H1 (cell line): Measurements from ENCODE around the gene SUCLG2. TPM values are rescaled to one million over a fixed set of nuclear protein-coding genes. Genes with fewer than 3 reads are reported as not detected.

Source experiments
- CTCF ChIA-PET: fragments of 300-600 bp; sonication (Branson Sonifier 250); formaldehyde crosslinking; loops from one replicate; lab custom pipeline; 2021; ENCODE audit not compliant: partially characterized antibody; lab: Charles Lee
- POLR2A ChIA-PET: fragments of 300-600 bp; sonication (Branson Sonifier 250); formaldehyde crosslinking; loops from one replicate; lab custom pipeline; 2021; ENCODE audit warnings: inconsistent platforms; ENCODE audit not compliant: partially characterized antibody; lab: Charles Lee
- DNase-seq, 2 experiments: peaks; one replicate each; pipeline versions ENCODE4 v3.0.0 to v3.0.0-alpha.2; 2010 to 2022; ENCODE audit warnings: low spot score in 2 of 2, low read depth in 1 of 2, mixed read lengths in 1 of 2
- FAIRE-seq: peaks from 2 replicates; lab custom pipeline; 2011; peaks lifted over from hg19 to GRCh38; lab: Jason Lieb, UNC
- H2AFZ ChIP-seq: 2 replicates; pipeline ENCODE4 v1.8.1; 2012; ENCODE audit warnings: low read length, inconsistent platforms
- H2AK5ac ChIP-seq: 2 replicates; pipeline ENCODE4 v1.6.1; 2013; ENCODE audit warnings: low read depth, low read length
- H2BK120ac ChIP-seq: replicated peaks from 2 replicates; pipeline ENCODE3; 2013; ENCODE audit warnings: low read depth, low read length, inconsistent platforms
- H2BK12ac ChIP-seq: 2 replicates; pipeline ENCODE4 v1.6.1; 2013; ENCODE audit warnings: low read depth, low read length
- H2BK15ac ChIP-seq: 2 replicates; pipeline ENCODE4 v1.6.1; 2013; ENCODE audit warnings: low read length
- H2BK20ac ChIP-seq: 2 replicates; pipeline ENCODE4 v1.6.1; 2013; ENCODE audit warnings: low read length
- H2BK5ac ChIP-seq: 2 replicates; pipeline ENCODE4 v1.6.1; 2013; ENCODE audit warnings: low read depth, low read length
- H3K14ac ChIP-seq: 2 replicates; pipeline ENCODE4 v1.6.1; 2013; ENCODE audit warnings: inconsistent platforms; ENCODE audit not compliant: insufficient read length
- H3K18ac ChIP-seq: 2 replicates; pipeline ENCODE4 v1.6.1; 2013; ENCODE audit warnings: low read length; ENCODE audit errors: extremely low read depth
- H3K23ac ChIP-seq: 2 replicates; pipeline ENCODE4 v1.6.1; 2013; ENCODE audit warnings: inconsistent platforms; ENCODE audit not compliant: insufficient read length
- H3K23me2 ChIP-seq: 2 replicates; pipeline ENCODE4 v1.6.1; 2013; ENCODE audit warnings: low read depth, low read length
- H3K27ac ChIP-seq: 2 replicates; pipeline ENCODE4 v1.6.1; 2011; ENCODE audit warnings: low read depth, low read length, inconsistent platforms
- H3K27me3 ChIP-seq, 4 experiments: replicated peaks in 1 of 4; 1 replicate in 1 of 4; 2 replicates in 3 of 4; pipeline versions ENCODE4 v1.6.1 to v1.8.1; 2011 to 2013; ENCODE audit warnings: low read length in 3 of 4, mild to moderate bottlenecking in 3 of 4, inconsistent platforms in 2 of 4, mixed read lengths in 2 of 4, moderate library complexity in 1 of 4; ENCODE audit not compliant: control insufficient read depth in 3 of 4, insufficient read depth in 3 of 4; ENCODE audit errors: extremely low read depth in 1 of 4
- H3K36me3 ChIP-seq, 4 experiments: 2 replicates each; pipeline versions ENCODE4 v1.6.1 to v1.8.1; 2011 to 2013; ENCODE audit warnings: mild to moderate bottlenecking in 4 of 4, low read length in 3 of 4, moderate library complexity in 2 of 4, control low read depth in 1 of 4, inconsistent platforms in 1 of 4; ENCODE audit not compliant: insufficient read depth in 4 of 4, control insufficient read depth in 2 of 4
- H3K4ac ChIP-seq: replicated peaks from 2 replicates; pipeline ENCODE3; 2013; ENCODE audit warnings: low read length, low read depth, mixed read lengths, inconsistent platforms; ENCODE audit not compliant: insufficient read length
- H3K4me1 ChIP-seq, 4 experiments: replicated peaks in 1 of 4; 1 replicate in 1 of 4; 2 replicates in 3 of 4; pipeline versions ENCODE4 v1.6.1 to v1.8.1; 2011 to 2013; ENCODE audit warnings: low read length in 3 of 4, inconsistent platforms in 2 of 4, mixed read lengths in 1 of 4; ENCODE audit not compliant: insufficient read depth in 4 of 4, control insufficient read depth in 3 of 4
- H3K4me2 ChIP-seq, 2 experiments: 2 replicates each; pipeline versions ENCODE4 v1.6.1 to v1.8.1; 2011 to 2013; ENCODE audit warnings: low read depth in 2 of 2, low read length in 2 of 2, control low read depth in 1 of 2, inconsistent platforms in 1 of 2, mild to moderate bottlenecking in 1 of 2; ENCODE audit not compliant: insufficient read depth in 1 of 2
- H3K4me3 ChIP-seq, 4 experiments: fragments of 200-600, 300-600 bp in 1 of 4; sonication (generic), shearing (Covaris generic), sonication (Bioruptor Twin) in 1 of 4; 2 replicates each; pipeline versions ENCODE4 v1.5.1 to v1.8.1; 2011 to 2016; ENCODE audit warnings: low read length in 4 of 4, low read depth in 3 of 4, control low read depth in 2 of 4, inconsistent platforms in 2 of 4, mild to moderate bottlenecking in 2 of 4, mixed read lengths in 1 of 4, moderate library complexity in 1 of 4; ENCODE audit not compliant: insufficient read depth in 2 of 4; ENCODE audit errors: extremely low read depth in 1 of 4
- H3K56ac ChIP-seq: replicated peaks from 2 replicates; pipeline ENCODE3; 2013; ENCODE audit warnings: low read depth, mild to moderate bottlenecking, mixed read lengths, low read length, inconsistent platforms; ENCODE audit not compliant: insufficient read length
- H3K79me1 ChIP-seq: 2 replicates; pipeline ENCODE4 v1.6.1; 2013; ENCODE audit warnings: low read depth, low read length, control low read depth
- H3K79me2 ChIP-seq, 2 experiments: 2 replicates each; pipeline versions ENCODE4 v1.6.1 to v1.8.1; 2012 to 2013; ENCODE audit warnings: low read length in 2 of 2, mild to moderate bottlenecking in 2 of 2, inconsistent platforms in 1 of 2; ENCODE audit not compliant: insufficient read depth in 2 of 2, control insufficient read depth in 1 of 2
- H3K9ac ChIP-seq, 4 experiments: replicated peaks in 1 of 4; 1 replicate in 1 of 4; 2 replicates in 3 of 4; pipeline versions ENCODE4 v1.6.1 to v1.8.1; 2011 to 2013; ENCODE audit warnings: low read depth in 3 of 4, low read length in 3 of 4, control low read depth in 2 of 4, mild to moderate bottlenecking in 2 of 4, moderate library complexity in 2 of 4, inconsistent platforms in 1 of 4; ENCODE audit errors: extremely low read depth in 1 of 4
- H3K9me3 ChIP-seq, 2 experiments: 2 replicates each; pipeline versions ENCODE4 v1.6.1 to v1.8.1; 2012 to 2013; ENCODE audit warnings: mild to moderate bottlenecking in 2 of 2, moderate library complexity in 2 of 2, control low read depth in 1 of 2, inconsistent platforms in 1 of 2, low read depth in 1 of 2, low read length in 1 of 2, mixed read lengths in 1 of 2; ENCODE audit not compliant: insufficient read depth in 2 of 2
- H4K20me1 ChIP-seq, 2 experiments: replicated peaks in 1 of 2; 2 replicates each; pipeline versions ENCODE3 to v1.8.1; 2011 to 2013; ENCODE audit warnings: inconsistent platforms in 2 of 2, low read length in 2 of 2, mild to moderate bottlenecking in 1 of 2; ENCODE audit not compliant: insufficient read depth in 2 of 2, control insufficient read depth in 1 of 2
- H4K5ac ChIP-seq: 2 replicates; pipeline ENCODE4 v1.6.1; 2013; ENCODE audit warnings: low read length, low read depth, mixed read lengths, inconsistent platforms; ENCODE audit not compliant: insufficient read length
- H4K8ac ChIP-seq: 2 replicates; pipeline ENCODE4 v1.8.0; 2013; ENCODE audit warnings: mild to moderate bottlenecking, moderate library complexity, low read length, inconsistent platforms; ENCODE audit not compliant: insufficient read depth; ENCODE audit errors: extremely low read depth
- H4K91ac ChIP-seq: replicated peaks from 2 replicates; pipeline ENCODE3; 2013; ENCODE audit warnings: low read length, mixed read lengths, inconsistent platforms; ENCODE audit not compliant: insufficient read length
- SRF ChIP-seq: IDR thresholded peaks from 2 replicates; pipeline ENCODE4 v1.6.1; 2011; ENCODE audit warnings: mild to moderate bottlenecking, low read depth, low read length, moderate library complexity
- WGBS, 2 experiments: shearing (Covaris generic) in 1 of 2; methylation state at CpG; one replicate each; pipeline versions ENCODE4 v1.1.6 to v1.1.7; 2013 to 2015; ENCODE audit warnings: low lambda C conversion rate in 2 of 2, mixed read lengths in 2 of 2, inconsistent platforms in 1 of 2, low coverage in 1 of 2, missing lambda C conversion rate in 1 of 2; ENCODE audit not compliant: insufficient replicate concordance in 2 of 2, insufficient coverage in 1 of 2, insufficient read length in 1 of 2; ENCODE audit errors: extremely low coverage in 1 of 2, missing lambda C conversion rate in 1 of 2; 5-methylcytosine and 5-hydroxymethylcytosine counted together
- polyA plus RNA-seq, 7 experiments: library from polyadenylated mRNA; depleted of rRNA in 3 of 7; stranded (reverse) in 5 of 7; unstranded in 2 of 7; fragments of >200 nt in 5 of 7; fragments of 200-250 nt in 2 of 7; gene quantifications; 1 replicate in 5 of 7; 2 replicates in 1 of 7; 4 replicates in 1 of 7; pipeline versions ENCODE4 v1.2.1 to v1.2.3, GENCODE V29; 2011 to 2013; ENCODE audit warnings: missing spikeins in 2 of 7, mixed read lengths in 2 of 7
- total RNA-seq: library from RNA; stranded (reverse); fragmentation: NEBNext Ultra II Directional; extraction: Animal tissue kit (Norgen Biotek cat#: 25700); gene quantifications from 2 replicates; pipeline ENCODE4 v1.2.1, GENCODE V29; 2021
- TF ChIP-seq, protein P1 (sequence below), 3 experiments: IDR thresholded peaks; 1 replicate in 2 of 3; 2 replicates in 1 of 3; pipeline versions ENCODE4 v1.5.1 to v1.6.1; 2011; ENCODE audit warnings: low read length in 3 of 3, mild to moderate bottlenecking in 3 of 3, inconsistent platforms in 2 of 3, low read depth in 1 of 3, moderate library complexity in 1 of 3; ENCODE audit not compliant: insufficient read depth in 1 of 3; ENCODE audit errors: control extremely low read depth in 1 of 3

Gene SUCLG2
- total and polyA plus RNA-seq, 2 of the 8 experiments (the other 6 are each of a cell fraction or from before 2014, with no cell fraction given): 12.9 to 46.2 TPM

DNA sequence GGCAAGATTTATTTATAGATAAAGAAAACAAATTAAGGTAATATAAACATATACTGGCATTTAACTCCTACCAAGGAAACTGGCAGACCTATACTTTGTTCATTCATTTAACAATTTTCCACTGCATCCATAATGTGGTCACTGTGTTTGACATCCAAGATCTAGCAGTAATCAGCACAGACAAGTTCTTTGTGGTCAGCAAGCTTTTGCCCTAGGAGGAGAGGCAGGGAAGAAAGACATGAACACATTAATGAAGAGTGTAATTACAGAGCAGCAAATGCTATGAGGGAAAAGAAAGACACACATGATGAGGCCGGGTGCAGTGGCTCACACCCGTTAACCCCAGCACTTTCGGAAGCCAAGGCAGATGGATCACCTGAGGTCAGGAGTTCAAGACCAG, 34.4 kb downstream of the SUCLG2 start:
- Histone ChIP-seq H3K9ac (no peak overlapping the region), H4K20me1 (peaks cover 0 to 2% of the 10 kb centered on the region in 2 experiments), H2BK120ac (no peak overlapping the region), H3K23ac (no peak overlapping the region), H4K8ac (no peak overlapping the region), H3K27ac (no peak overlapping the region), H3K79me2 (no peaks in the 10 kb centered on the region; a peak in 1 of 4 replicates), H2BK15ac (no peak overlapping the region), H3K56ac (no peak overlapping the region), H2AK5ac (no peak overlapping the region), H3K4me2 (no peak overlapping the region), H3K9me3 (no peaks in the 10 kb centered on the region), H4K91ac (no peak overlapping the region), H3K4ac (no peak overlapping the region), H2BK5ac (no peak overlapping the region), H3K36me3 (peaks cover 0 to 3% (median 0%) of the 10 kb centered on the region in 4 experiments; a peak in 1 of 8 replicates), H3K4me1 (peaks cover 0 to 7% (median 2%) of the 10 kb centered on the region in 4 experiments; a peak in 4 of 7 replicates), H3K4me3 (no peak overlapping the region), H3K27me3 (no peaks in the 10 kb centered on the region), H3K18ac (no peak overlapping the region), H2BK20ac (no peak overlapping the region), H3K79me1 (no peaks in the 10 kb centered on the region), H3K23me2 (no peaks in the 10 kb centered on the region), H2BK12ac (no peak overlapping the region), H4K5ac (no peak overlapping the region), H3K14ac (no peak overlapping the region), H2AFZ (no peak overlapping the region)
- DNase-seq: no peak
- POLR2A ChIA-PET: no interaction called here
- FAIRE-seq: no peak
- CTCF ChIA-PET: interaction anchor here (0.9 kb wide), 1 partner anchor 240 kb away, joined by 3 read pairs; no protein-coding TSS in a partner anchor
- 83% methylated on average over 3 of the region's 3 CpGs; no CpG with 5 or more reads in 1 of the 2 experiments for WGBS, 2 experiments
- TF ChIP-seq, protein P1, sequence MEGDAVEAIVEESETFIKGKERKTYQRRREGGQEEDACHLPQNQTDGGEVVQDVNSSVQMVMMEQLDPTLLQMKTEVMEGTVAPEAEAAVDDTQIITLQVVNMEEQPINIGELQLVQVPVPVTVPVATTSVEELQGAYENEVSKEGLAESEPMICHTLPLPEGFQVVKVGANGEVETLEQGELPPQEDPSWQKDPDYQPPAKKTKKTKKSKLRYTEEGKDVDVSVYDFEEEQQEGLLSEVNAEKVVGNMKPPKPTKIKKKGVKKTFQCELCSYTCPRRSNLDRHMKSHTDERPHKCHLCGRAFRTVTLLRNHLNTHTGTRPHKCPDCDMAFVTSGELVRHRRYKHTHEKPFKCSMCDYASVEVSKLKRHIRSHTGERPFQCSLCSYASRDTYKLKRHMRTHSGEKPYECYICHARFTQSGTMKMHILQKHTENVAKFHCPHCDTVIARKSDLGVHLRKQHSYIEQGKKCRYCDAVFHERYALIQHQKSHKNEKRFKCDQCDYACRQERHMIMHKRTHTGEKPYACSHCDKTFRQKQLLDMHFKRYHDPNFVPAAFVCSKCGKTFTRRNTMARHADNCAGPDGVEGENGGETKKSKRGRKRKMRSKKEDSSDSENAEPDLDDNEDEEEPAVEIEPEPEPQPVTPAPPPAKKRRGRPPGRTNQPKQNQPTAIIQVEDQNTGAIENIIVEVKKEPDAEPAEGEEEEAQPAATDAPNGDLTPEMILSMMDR (IDR thresholded peaks at IDR 0.05; ENCODE audit: control extremely low read depth in 1 of 3, insufficient read depth in 1 of 3, low read depth in 1 of 3, low read length in 3 of 3): no peak
- no peak for TF ChIP-seq SRF
